Measurements from ENCODE around the gene PPP3CA. TPM values are rescaled to one million over a fixed set of nuclear protein-coding genes. Genes with fewer than 3 reads are reported as not detected.

The PPP3CA gene
- total and polyA plus RNA-seq, 2 of the 13 experiments (the other 11 are each of a cell fraction or from before 2014, with no cell fraction given) = 4.8 to 13.2 TPM

DNA sequence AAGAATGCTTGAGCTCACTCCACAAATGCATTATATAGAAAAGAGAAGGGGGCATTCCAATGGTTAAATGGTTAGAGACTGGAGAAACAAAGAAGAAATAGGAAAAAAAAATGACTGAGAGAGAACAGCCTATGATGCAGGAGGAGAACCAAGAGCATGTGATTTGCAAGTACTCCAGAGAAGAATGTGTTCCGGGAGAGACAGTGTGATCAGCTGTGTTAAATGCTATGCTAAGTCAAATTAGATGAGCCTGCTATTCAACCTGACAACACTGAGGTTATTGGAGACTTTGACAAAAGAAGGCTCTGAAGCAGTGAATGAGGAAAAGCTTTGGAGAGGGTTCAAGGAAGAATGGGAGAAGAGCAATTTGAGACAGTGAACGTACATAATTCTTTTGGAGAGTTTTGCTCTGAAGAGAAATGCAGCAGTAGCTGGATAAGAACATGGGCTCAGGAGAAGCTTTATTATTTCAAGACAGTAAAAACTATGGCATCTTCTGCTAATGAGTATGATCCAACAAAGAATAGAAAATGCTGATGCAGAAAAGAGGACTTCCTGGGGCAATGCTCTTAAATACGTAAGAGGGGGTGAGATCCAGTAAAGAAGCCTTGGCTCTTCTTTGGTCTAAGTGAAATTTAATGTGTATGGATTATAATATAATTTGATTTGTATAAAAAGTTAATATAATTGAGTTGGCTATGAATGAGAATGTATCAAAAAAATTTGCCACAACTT, 66.3 kb downstream of the PPP3CA start:
- Histone ChIP-seq H3K27me3 (ENCODE audit: control insufficient read depth in 1 of 2, insufficient read depth in 2 of 2, low read length in 2 of 2) (no peaks in the 10 kb centered on the region), H3K4me2 (ENCODE audit: low read depth, low read length) (no peak overlapping the region), H3K79me2 (ENCODE audit: insufficient read depth, low read length) (peaks cover 2% of the 10 kb centered on the region), H3K4me3 (replicated peaks in 1 of 3; ENCODE audit: insufficient read depth in 1 of 3, low read depth in 2 of 3, low read length in 3 of 3) (no peak overlapping the region), H3K9me3 (ENCODE audit: low read length) (no peaks in the 10 kb centered on the region), H3K4me1 (ENCODE audit: insufficient read depth, low read length) (peaks cover 17% of the 10 kb centered on the region), H3K27ac (ENCODE audit: extremely low read length, insufficient read depth, low read length) (no peak overlapping the region), H3K36me3 (replicated peaks in 1 of 2; ENCODE audit: control insufficient read depth in 1 of 2, insufficient read depth in 2 of 2, low read length in 2 of 2) (no peaks in the 10 kb centered on the region), H4K20me1 (ENCODE audit: insufficient read depth, low read length) (no peaks in the 10 kb centered on the region), H2AFZ (ENCODE audit: low read length) (no peak overlapping the region), H3K9ac (ENCODE audit: insufficient read depth, low read depth, low read length) (no peak overlapping the region)
- POLR2A ChIA-PET = no interaction called here
- no peak for DNase-seq (ENCODE audit: low spot score)
- ATAC-seq = no peak
- 97% methylated on average over 3 of the region's 3 CpGs for WGBS (ENCODE audit: low lambda C conversion rate)
- FAIRE-seq = no peak
- no peak for TF ChIP-seq CBX1 (IDR thresholded peaks at IDR 0.05; ENCODE audit: low read depth)
- no peak for TF ChIP-seq NAIF1 (CRISPR knock-in tag; IDR thresholded peaks at IDR 0.05; ENCODE audit: borderline replicate concordance)
- no peak for TF ChIP-seq KDM4B (CRISPR knock-in tag; IDR thresholded peaks at IDR 0.05)
- TF ChIP-seq SRF (IDR thresholded peaks at IDR 0.05; ENCODE audit: low read depth, low read length) = no peak
- no peak for TF ChIP-seq ZNF20 (CRISPR knock-in tag; IDR thresholded peaks at IDR 0.05)
- TF ChIP-seq ZNF773 (CRISPR knock-in tag; IDR thresholded peaks at IDR 0.05; ENCODE audit: borderline replicate concordance) = no peak
- TF ChIP-seq ZNF616 (CRISPR knock-in tag; IDR thresholded peaks at IDR 0.05; ENCODE audit: low read depth) = no peak
- no peak for TF ChIP-seq ZNF569 (CRISPR knock-in tag; IDR thresholded peaks at IDR 0.05; ENCODE audit: borderline replicate concordance)
- TF ChIP-seq ARNT (IDR thresholded peaks at IDR 0.05) = no peak
- TF ChIP-seq, protein P1, sequence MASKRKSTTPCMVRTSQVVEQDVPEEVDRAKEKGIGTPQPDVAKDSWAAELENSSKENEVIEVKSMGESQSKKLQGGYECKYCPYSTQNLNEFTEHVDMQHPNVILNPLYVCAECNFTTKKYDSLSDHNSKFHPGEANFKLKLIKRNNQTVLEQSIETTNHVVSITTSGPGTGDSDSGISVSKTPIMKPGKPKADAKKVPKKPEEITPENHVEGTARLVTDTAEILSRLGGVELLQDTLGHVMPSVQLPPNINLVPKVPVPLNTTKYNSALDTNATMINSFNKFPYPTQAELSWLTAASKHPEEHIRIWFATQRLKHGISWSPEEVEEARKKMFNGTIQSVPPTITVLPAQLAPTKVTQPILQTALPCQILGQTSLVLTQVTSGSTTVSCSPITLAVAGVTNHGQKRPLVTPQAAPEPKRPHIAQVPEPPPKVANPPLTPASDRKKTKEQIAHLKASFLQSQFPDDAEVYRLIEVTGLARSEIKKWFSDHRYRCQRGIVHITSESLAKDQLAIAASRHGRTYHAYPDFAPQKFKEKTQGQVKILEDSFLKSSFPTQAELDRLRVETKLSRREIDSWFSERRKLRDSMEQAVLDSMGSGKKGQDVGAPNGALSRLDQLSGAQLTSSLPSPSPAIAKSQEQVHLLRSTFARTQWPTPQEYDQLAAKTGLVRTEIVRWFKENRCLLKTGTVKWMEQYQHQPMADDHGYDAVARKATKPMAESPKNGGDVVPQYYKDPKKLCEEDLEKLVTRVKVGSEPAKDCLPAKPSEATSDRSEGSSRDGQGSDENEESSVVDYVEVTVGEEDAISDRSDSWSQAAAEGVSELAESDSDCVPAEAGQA (IDR thresholded peaks at IDR 0.05; ENCODE audit: low read depth) = no peak
- TF ChIP-seq, protein P1 (CRISPR knock-in tag; IDR thresholded peaks at IDR 0.05; ENCODE audit: borderline replicate concordance) = no peak
- TF ChIP-seq, protein P2, sequence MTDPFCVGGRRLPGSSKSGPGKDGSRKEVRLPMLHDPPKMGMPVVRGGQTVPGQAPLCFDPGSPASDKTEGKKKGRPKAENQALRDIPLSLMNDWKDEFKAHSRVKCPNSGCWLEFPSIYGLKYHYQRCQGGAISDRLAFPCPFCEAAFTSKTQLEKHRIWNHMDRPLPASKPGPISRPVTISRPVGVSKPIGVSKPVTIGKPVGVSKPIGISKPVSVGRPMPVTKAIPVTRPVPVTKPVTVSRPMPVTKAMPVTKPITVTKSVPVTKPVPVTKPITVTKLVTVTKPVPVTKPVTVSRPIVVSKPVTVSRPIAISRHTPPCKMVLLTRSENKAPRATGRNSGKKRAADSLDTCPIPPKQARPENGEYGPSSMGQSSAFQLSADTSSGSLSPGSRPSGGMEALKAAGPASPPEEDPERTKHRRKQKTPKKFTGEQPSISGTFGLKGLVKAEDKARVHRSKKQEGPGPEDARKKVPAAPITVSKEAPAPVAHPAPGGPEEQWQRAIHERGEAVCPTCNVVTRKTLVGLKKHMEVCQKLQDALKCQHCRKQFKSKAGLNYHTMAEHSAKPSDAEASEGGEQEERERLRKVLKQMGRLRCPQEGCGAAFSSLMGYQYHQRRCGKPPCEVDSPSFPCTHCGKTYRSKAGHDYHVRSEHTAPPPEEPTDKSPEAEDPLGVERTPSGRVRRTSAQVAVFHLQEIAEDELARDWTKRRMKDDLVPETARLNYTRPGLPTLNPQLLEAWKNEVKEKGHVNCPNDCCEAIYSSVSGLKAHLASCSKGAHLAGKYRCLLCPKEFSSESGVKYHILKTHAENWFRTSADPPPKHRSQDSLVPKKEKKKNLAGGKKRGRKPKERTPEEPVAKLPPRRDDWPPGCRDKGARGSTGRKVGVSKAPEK (CRISPR knock-in tag; IDR thresholded peaks at IDR 0.05; ENCODE audit: borderline replicate concordance) = no peak
- TF ChIP-seq ISL2 (CRISPR knock-in tag; IDR thresholded peaks at IDR 0.05) = no peak
- no peak for TF ChIP-seq ZNF83 (CRISPR knock-in tag; IDR thresholded peaks at IDR 0.05; ENCODE audit: borderline replicate concordance)
- TF ChIP-seq HOXD1 (CRISPR knock-in tag; IDR thresholded peaks at IDR 0.05) = no peak
- no peak for TF ChIP-seq ZNF367 (CRISPR knock-in tag; IDR thresholded peaks at IDR 0.05; ENCODE audit: borderline replicate concordance)
- no TSS peak for BruUV-seq (replicated peaks)
- intact Hi-C loops (cut with micrococcal nuclease; ENCODE audit: unreplicated experiment) (no loop called here), in situ Hi-C loops (cut with HindIII; ENCODE audit: extremely low pct_ligation_motif_present, low pct_unique_long_range_greater_than_20kb) (no loop called here)
- CTCF ChIA-PET (ENCODE audit: low intra/inter-chr PET ratio, low total read pairs) = no interaction called here
